ENCODE data around the gene MLN. TPM values are rescaled to one million over a fixed set of nuclear protein-coding genes. Genes with fewer than 3 reads are reported as not detected.

The MLN gene
- total and polyA plus RNA-seq, 2 experiments from 2014 or later = not detected

DNA sequence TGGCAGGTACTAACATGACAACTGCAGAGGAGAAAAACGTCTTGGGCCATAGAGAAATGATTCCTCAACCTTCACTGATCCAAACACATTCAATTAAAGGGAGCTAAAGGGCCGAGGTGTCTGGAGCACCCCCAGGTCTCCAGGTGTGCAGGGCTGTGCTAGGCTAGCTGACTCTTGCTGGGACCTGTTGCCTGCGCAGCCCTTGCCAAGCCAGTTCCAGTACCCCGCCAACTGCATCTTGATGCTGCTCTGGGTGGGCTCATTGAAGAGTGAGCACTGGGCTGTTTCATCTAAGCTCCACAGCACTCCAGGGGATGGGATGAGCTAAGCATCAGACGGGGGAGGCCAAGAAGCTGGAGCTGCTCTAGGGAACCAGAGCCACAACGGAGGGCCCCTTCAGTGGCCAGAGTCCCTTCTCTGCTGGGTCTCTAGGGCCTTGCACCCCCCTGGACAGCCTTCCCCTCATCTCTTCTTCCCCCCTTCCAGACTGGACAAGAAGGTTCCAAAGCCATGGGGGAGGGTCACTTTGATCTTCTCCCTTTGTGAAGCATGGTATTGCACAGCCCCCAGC is 30.8 kb downstream of the MLN start:
- H3K36me3 ChIP-seq (ENCODE audit: insufficient read depth) = peaks cover 12% of the 10 kb centered on the region
- no peak overlapping the region for H3K4me3 ChIP-seq
- Mint-ChIP-seq H3K36me3 (ENCODE audit: low read depth) (peaks cover 51% of the 10 kb centered on the region), H3K4me3 (no peak overlapping the region; the same call in 2 of the 3 replicates), H3K9me3 (no peaks in the 10 kb centered on the region), H3K4me1 (peaks cover 41% of the 10 kb centered on the region), H3K27me3 (ENCODE audit: insufficient read depth, low read depth, poor library complexity) (peaks cover 14% of the 10 kb centered on the region), H3K27ac (no peak overlapping the region; the same call in 1 of the 2 replicates)
- H2AFZ ChIP-seq = no peak overlapping the region
- H3K27ac ChIP-seq (ENCODE audit: low read depth) = no peak overlapping the region
- H3K27me3 ChIP-seq (ENCODE audit: insufficient read depth) = no peaks in the 10 kb centered on the region
- TF ChIP-seq ETS1 (IDR thresholded peaks at IDR 0.05) (no peak), POLR2AphosphoS5 (IDR thresholded peaks at IDR 0.05; ENCODE audit: low read depth) (no peak), ZNF331 (CRISPR knock-in tag; IDR thresholded peaks at IDR 0.05; ENCODE audit: low read depth) (no peak), JUNB (IDR thresholded peaks at IDR 0.05; ENCODE audit: unreplicated experiment) (no peak), CREB1 (CRISPR knock-in tag; IDR thresholded peaks at IDR 0.05; ENCODE audit: low read depth) (no peak), NANOG (IDR thresholded peaks at IDR 0.05; ENCODE audit: borderline replicate concordance) (no peak), STAT1 (IDR thresholded peaks at IDR 0.05; ENCODE audit: unreplicated experiment) (no peak), ZNF462 (CRISPR knock-in tag; IDR thresholded peaks at IDR 0.05) (no peak), ZNF114 (CRISPR knock-in tag; IDR thresholded peaks at IDR 0.05) (no peak), EZH2 (IDR thresholded peaks at IDR 0.05; ENCODE audit: low read depth, unreplicated experiment) (no peak), EZH2phosphoT487 (IDR thresholded peaks at IDR 0.05; ENCODE audit: unreplicated experiment) (no peak)
- TF ChIP-seq, protein P1, sequence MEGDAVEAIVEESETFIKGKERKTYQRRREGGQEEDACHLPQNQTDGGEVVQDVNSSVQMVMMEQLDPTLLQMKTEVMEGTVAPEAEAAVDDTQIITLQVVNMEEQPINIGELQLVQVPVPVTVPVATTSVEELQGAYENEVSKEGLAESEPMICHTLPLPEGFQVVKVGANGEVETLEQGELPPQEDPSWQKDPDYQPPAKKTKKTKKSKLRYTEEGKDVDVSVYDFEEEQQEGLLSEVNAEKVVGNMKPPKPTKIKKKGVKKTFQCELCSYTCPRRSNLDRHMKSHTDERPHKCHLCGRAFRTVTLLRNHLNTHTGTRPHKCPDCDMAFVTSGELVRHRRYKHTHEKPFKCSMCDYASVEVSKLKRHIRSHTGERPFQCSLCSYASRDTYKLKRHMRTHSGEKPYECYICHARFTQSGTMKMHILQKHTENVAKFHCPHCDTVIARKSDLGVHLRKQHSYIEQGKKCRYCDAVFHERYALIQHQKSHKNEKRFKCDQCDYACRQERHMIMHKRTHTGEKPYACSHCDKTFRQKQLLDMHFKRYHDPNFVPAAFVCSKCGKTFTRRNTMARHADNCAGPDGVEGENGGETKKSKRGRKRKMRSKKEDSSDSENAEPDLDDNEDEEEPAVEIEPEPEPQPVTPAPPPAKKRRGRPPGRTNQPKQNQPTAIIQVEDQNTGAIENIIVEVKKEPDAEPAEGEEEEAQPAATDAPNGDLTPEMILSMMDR (conservative IDR thresholded peaks at IDR 0.05; ENCODE audit: low read depth in 2 of 2) = no peak
- TF ChIP-seq, protein P2, sequence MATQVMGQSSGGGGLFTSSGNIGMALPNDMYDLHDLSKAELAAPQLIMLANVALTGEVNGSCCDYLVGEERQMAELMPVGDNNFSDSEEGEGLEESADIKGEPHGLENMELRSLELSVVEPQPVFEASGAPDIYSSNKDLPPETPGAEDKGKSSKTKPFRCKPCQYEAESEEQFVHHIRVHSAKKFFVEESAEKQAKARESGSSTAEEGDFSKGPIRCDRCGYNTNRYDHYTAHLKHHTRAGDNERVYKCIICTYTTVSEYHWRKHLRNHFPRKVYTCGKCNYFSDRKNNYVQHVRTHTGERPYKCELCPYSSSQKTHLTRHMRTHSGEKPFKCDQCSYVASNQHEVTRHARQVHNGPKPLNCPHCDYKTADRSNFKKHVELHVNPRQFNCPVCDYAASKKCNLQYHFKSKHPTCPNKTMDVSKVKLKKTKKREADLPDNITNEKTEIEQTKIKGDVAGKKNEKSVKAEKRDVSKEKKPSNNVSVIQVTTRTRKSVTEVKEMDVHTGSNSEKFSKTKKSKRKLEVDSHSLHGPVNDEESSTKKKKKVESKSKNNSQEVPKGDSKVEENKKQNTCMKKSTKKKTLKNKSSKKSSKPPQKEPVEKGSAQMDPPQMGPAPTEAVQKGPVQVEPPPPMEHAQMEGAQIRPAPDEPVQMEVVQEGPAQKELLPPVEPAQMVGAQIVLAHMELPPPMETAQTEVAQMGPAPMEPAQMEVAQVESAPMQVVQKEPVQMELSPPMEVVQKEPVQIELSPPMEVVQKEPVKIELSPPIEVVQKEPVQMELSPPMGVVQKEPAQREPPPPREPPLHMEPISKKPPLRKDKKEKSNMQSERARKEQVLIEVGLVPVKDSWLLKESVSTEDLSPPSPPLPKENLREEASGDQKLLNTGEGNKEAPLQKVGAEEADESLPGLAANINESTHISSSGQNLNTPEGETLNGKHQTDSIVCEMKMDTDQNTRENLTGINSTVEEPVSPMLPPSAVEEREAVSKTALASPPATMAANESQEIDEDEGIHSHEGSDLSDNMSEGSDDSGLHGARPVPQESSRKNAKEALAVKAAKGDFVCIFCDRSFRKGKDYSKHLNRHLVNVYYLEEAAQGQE (IDR thresholded peaks at IDR 0.05; ENCODE audit: unreplicated experiment) = no peak
- DNase-seq (ENCODE audit: low spot score) = no peak
- no peak overlapping the region for H3K4me2 ChIP-seq
- H3F3A ChIP-seq (replicated peaks; ENCODE audit: low read depth) = peaks cover 18% of the 10 kb centered on the region
- ATAC-seq = no peak
- H3K4me1 ChIP-seq (ENCODE audit: insufficient read depth) = peaks cover 32% of the 10 kb centered on the region
- H3K9me2 ChIP-seq (ENCODE audit: insufficient read depth) = no peaks in the 10 kb centered on the region
- peaks cover 3% of the 10 kb centered on the region; the same call in 1 of the 2 replicates for H4K20me1 ChIP-seq (replicated peaks; ENCODE audit: insufficient read depth)
- H3K79me2 ChIP-seq (replicated peaks; ENCODE audit: insufficient read depth) = no peaks in the 10 kb centered on the region
